ENCODE measurements around the gene CYP3A5. TPM values are rescaled to one million over a fixed set of nuclear protein-coding genes. Genes with fewer than 3 reads are reported as not detected.
A peak's percentile ranks its signal among the peaks of the same experiment; 100 is the strongest.
"Not testable (repeated sequence)": the region's sequence is repeated elsewhere in the genome, so short reads cannot be mapped to it uniquely, and the experiment has no call there.

The CYP3A5 gene
- 2.0 to 4.5 TPM (median 3.4 TPM) in 3 replicates for polyA plus RNA-seq
- 12.8 TPM for polyA plus RNA-seq (2011; ENCODE audit: low read depth)
- polyA plus RNA-seq (2011; cell fraction: cytosol; rRNA removed) = 1.3 and 2.2 TPM in 2 replicates
- polyA plus RNA-seq (2011; cell fraction: nucleus; rRNA removed) = 8.8 and 10.6 TPM in 2 replicates
- polyA plus RNA-seq (2012; ENCODE audit: low replicate concordance) = 2.6 and 12.9 TPM in 2 replicates
- polyA minus RNA-seq = 2.4 to 5.4 TPM (median 5.0 TPM) in 3 replicates
- 1.3 TPM for polyA minus RNA-seq (2011; cell fraction: cytosol; rRNA and poly(A)+ RNA removed)
- polyA minus RNA-seq (2011; cell fraction: nucleus; rRNA and poly(A)+ RNA removed) = 5.1 and 7.7 TPM in 2 replicates

GRCh38 chr7:99679400-99680191, at the start of gene CYP3A5:
CYP3A5 (minus strand) TSS chr7:99679996; CDS start chr7:99679896, 100 bp downstream.
- Histone ChIP-seq H3K4me3 (ENCODE audit: control insufficient read depth in 2 of 3, extremely low read depth in 1 of 3, insufficient read depth in 2 of 3, low read depth in 1 of 3, low read length in 3 of 3) (peak within 1 kb of the TSS in 2 of 3 experiments; percentile 7 to 19), H3K79me2 (ENCODE audit: control insufficient read depth, insufficient read depth, low read length) (no peaks in the 10 kb centered on the region), H3K4me2 (ENCODE audit: control insufficient read depth, extremely low read depth, insufficient read depth, low read depth, low read length) (peak within 1 kb of the TSS; percentile 59), H3K36me3 (ENCODE audit: control insufficient read depth in 2 of 2, extremely low read depth in 1 of 2, insufficient read depth in 2 of 2, low read length in 2 of 2) (no peaks in the 10 kb centered on the region), H2AFZ (ENCODE audit: control insufficient read depth, low read length) (peak within 1 kb of the TSS; percentile 29), H3K9me1 (ENCODE audit: control insufficient read depth, extremely low read depth, insufficient read depth, low read length) (no peaks in the 10 kb centered on the region), H3K4me1 (ENCODE audit: control insufficient read depth, extremely low read depth, insufficient read depth, low read length) (peaks cover 10% of the 10 kb centered on the region), H3K9me3 (ENCODE audit: control insufficient read depth, low read depth, low read length) (no peaks in the 10 kb centered on the region), H3K27me3 (ENCODE audit: control insufficient read depth, extremely low read depth, insufficient read depth, low read length) (no peaks in the 10 kb centered on the region), H3K9ac (ENCODE audit: control insufficient read depth, extremely low read depth, insufficient read depth, low read length) (no peak within 1 kb of the TSS), H3K27ac (ENCODE audit: control insufficient read depth, insufficient read depth, low read length) (peak within 1 kb of the TSS; percentile 13), H4K20me1 (ENCODE audit: control insufficient read depth, extremely low read depth, insufficient read depth, low read length) (no peaks in the 10 kb centered on the region)
- FAIRE-seq (no peak), DNase-seq (ENCODE audit: low read depth, low spot score) (no peak)
- TF ChIP-seq EZH2 (IDR thresholded peaks at IDR 0.05; ENCODE audit: low read length) = no peak
- no peak for TF ChIP-seq CTCF (optimal IDR thresholded peaks at IDR 0.05 in 1 of 3, IDR thresholded peaks at IDR 0.05 in 1 of 3, conservative IDR thresholded peaks at IDR 0.05 in 1 of 3; ENCODE audit: extremely low read depth in 1 of 3, insufficient read depth in 2 of 3, low read length in 3 of 3)
- dilution Hi-C loops (cut with MboI; ENCODE audit: extremely low pct_ligation_motif_present, low sequenced_read_pairs) = no loop called here

GRCh38 chr7:99728615-99729014, 48.8 kb upstream of the CYP3A5 start:
- FAIRE-seq (no peak), DNase-seq (ENCODE audit: low read depth, low spot score) (no peak)
- H3K4me1 ChIP-seq (ENCODE audit: control insufficient read depth, extremely low read depth, insufficient read depth, low read length) = peaks cover 26% of the 10 kb centered on the region
- no peak for TF ChIP-seq EZH2 (IDR thresholded peaks at IDR 0.05; ENCODE audit: low read length)
- no peak for TF ChIP-seq CTCF (optimal IDR thresholded peaks at IDR 0.05 in 1 of 3, IDR thresholded peaks at IDR 0.05 in 1 of 3, conservative IDR thresholded peaks at IDR 0.05 in 1 of 3; ENCODE audit: extremely low read depth in 1 of 3, insufficient read depth in 2 of 3, low read length in 3 of 3)
- H3K9me1 ChIP-seq (ENCODE audit: control insufficient read depth, extremely low read depth, insufficient read depth, low read length) = no peaks in the 10 kb centered on the region
- no peaks in the 10 kb centered on the region for H3K27me3 ChIP-seq (ENCODE audit: control insufficient read depth, extremely low read depth, insufficient read depth, low read length)
- peak overlapping the region; percentile 52 for H3K4me2 ChIP-seq (ENCODE audit: control insufficient read depth, extremely low read depth, insufficient read depth, low read depth, low read length)
- H2AFZ ChIP-seq (ENCODE audit: control insufficient read depth, low read length) = no peak overlapping the region
- no peak overlapping the region for H3K9ac ChIP-seq (ENCODE audit: control insufficient read depth, extremely low read depth, insufficient read depth, low read length)
- H4K20me1 ChIP-seq (ENCODE audit: control insufficient read depth, extremely low read depth, insufficient read depth, low read length) = no peaks in the 10 kb centered on the region
- dilution Hi-C loops (cut with MboI; ENCODE audit: extremely low pct_ligation_motif_present, low sequenced_read_pairs) = no loop called here
- H3K9me3 ChIP-seq (ENCODE audit: control insufficient read depth, low read depth, low read length) = no peaks in the 10 kb centered on the region
- no peaks in the 10 kb centered on the region for H3K36me3 ChIP-seq (ENCODE audit: control insufficient read depth in 2 of 2, extremely low read depth in 1 of 2, insufficient read depth in 2 of 2, low read length in 2 of 2)
- no peak overlapping the region for H3K4me3 ChIP-seq (ENCODE audit: control insufficient read depth in 2 of 3, extremely low read depth in 1 of 3, insufficient read depth in 2 of 3, low read depth in 1 of 3, low read length in 3 of 3)
- H3K27ac ChIP-seq (ENCODE audit: control insufficient read depth, insufficient read depth, low read length) = no peak overlapping the region
- no peaks in the 10 kb centered on the region for H3K79me2 ChIP-seq (ENCODE audit: control insufficient read depth, insufficient read depth, low read length)

- H3K9ac ChIP-seq (ENCODE audit: control insufficient read depth, extremely low read depth, insufficient read depth, low read length); H2AFZ ChIP-seq (ENCODE audit: control insufficient read depth, low read length); H3K27ac ChIP-seq (ENCODE audit: control insufficient read depth, insufficient read depth, low read length); H3K4me3 ChIP-seq (ENCODE audit: control insufficient read depth in 2 of 3, extremely low read depth in 1 of 3, insufficient read depth in 2 of 3, low read depth in 1 of 3, low read length in 3 of 3); H3K9me1 ChIP-seq (ENCODE audit: control insufficient read depth, extremely low read depth, insufficient read depth, low read length); H3K27me3 ChIP-seq (ENCODE audit: control insufficient read depth, extremely low read depth, insufficient read depth, low read length); H3K36me3 ChIP-seq (ENCODE audit: control insufficient read depth in 2 of 2, extremely low read depth in 1 of 2, insufficient read depth in 2 of 2, low read length in 2 of 2); DNase-seq (ENCODE audit: low read depth, low spot score); H3K9me3 ChIP-seq (ENCODE audit: control insufficient read depth, low read depth, low read length); FAIRE-seq; H3K4me1 ChIP-seq (ENCODE audit: control insufficient read depth, extremely low read depth, insufficient read depth, low read length); H4K20me1 ChIP-seq (ENCODE audit: control insufficient read depth, extremely low read depth, insufficient read depth, low read length); dilution Hi-C loops (cut with MboI; ENCODE audit: extremely low pct_ligation_motif_present, low sequenced_read_pairs); H3K79me2 ChIP-seq (ENCODE audit: control insufficient read depth, insufficient read depth, low read length); H3K4me2 ChIP-seq (ENCODE audit: control insufficient read depth, extremely low read depth, insufficient read depth, low read depth, low read length): not testable (repeated sequence)
These were observed 43.4 kb upstream of the CYP3A5 start for GRCh38 chr7:99723201-99723600.

Measured in keratinocyte (primary cell).